ENCODE measurements around the gene FAM236A.
"Not testable (repeated sequence)": the region's sequence is repeated elsewhere in the genome, so short reads cannot be mapped to it uniquely, and the experiment has no call there.

Gene FAM236A

DNA sequence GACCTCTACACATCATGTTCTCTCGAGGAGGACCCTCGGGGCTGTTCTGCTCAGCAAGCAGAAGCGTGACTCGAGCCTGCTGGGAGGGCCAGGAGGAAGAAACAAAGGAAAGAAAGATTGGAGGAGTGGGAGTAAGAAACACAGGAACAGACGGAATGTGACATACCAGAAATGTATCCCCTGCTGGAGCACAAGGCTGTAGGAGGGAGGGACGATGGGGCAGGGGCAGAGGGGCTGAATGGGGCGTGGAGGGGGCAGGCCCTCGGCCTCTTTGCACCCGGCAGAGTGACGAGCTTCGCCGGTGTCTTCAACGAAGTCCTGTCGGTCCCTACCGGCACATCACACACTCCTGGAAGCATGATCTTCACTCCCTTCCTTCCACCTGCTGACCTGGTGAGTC, at the start of gene FAM236A:
TSS of gene FAM236A (plus strand) at position 301 of the 400 bp plus-strand sequence. CDS start at position 358, 57 bp downstream.
- not testable (repeated sequence) for DNase-seq

DNA sequence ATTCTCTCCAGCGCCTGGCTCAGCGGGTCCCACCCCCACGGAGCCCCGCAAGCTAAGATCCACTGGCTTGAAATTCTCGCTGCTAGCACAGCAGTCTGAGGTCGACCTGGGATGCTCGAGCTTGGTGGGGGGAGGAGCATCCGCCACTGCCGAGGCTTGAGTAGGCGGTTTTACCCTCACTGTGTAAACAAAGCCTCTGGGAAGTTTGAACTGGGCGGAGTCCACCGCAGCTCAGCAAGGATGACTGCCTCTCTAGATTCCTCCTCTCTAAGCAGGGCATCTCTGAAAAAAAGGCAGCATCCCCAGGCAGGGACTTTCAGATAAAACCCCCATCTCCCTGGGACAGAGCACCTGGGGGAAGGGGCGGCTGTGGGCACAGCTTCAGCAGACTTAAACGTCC, 48.3 kb upstream of the FAM236A start:
- DNase-seq = not testable (repeated sequence)

DNA sequence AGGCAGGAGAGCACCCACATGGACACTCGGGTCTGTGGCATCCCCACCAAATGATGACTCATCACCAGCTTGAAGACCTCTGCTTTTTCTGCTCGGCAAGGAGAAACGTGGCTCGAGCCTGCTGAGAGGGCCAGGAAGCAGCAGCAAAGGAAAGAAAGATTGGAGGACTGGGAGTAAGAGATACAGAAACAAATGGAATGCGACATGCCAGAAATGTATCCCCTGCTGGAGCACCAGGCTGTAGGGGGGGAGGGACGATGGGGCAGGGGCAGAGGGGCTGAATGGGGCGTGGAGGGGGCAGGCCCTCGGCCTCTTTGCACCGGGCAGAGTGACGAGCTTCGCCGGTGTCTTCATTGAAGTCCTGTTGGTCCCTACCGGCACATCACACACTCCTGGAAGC, 25.7 kb upstream of the FAM236A start, which contains the start of gene FAM236C:
TSS of gene FAM236C (plus strand) at position 301 of the 400 bp plus-strand sequence. CDS start 100 bp downstream, outside the sequence.
- not testable (repeated sequence) for DNase-seq

DNA sequence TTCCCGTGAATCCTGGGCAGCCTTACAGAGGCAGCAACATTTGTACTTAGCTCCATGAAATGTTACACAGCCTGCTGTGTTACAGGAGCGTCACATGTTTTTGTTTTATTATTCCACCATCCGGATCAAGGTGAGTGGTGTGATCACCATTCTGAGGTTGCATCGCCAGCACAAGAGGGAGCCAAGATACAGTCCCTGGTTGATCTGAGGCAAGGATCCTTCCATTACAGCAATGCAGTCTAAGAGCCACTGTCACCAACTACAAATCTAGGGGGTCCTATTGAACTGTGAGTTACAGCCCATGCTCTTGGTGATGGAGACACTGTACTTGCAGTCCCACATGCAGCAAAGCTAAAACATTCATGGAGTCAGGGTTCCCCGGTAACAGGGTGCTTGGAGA, 21.9 kb upstream of the FAM236A start:
- DNase-seq = not testable (repeated sequence)

DNA sequence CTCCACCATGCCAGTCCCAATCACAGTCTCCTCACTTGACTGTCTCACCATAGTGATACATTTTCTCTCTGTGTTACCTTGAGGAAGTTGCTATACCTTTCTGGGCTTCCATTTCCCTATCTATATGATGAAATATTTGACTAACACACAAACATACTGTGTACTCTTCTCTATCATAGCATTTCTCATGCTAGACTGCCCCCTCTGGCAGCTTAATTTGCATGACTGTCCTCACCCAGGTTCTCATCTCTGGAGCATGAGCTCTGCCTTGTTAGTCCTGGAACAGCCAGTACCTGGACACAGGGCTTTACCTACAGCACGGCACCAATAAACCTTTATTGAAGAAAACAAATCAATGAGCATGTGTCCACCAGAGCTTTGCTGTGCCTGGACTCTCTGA, 5.7 kb upstream of the FAM236A start:
- DNase-seq = not testable (repeated sequence)

DNA sequence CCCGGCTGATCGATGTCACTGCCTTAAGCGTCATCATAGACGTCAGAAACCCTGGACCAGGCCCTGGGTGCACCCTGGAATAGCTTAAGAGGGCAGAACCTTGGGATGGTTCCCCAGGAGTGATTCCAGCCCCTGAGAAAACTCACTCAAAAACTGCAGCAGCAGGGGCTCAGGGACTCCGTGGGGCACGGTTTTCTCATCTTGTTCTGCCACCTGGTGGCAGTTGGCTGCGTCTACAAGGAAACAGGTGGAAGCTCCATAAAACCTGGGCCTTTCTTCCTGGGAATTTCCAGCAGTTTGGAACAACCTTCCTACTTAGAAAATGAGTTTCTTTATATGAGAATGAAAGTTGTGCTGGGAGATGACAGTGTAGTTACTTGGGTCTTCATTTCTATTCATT, 1.6 kb upstream of the FAM236A start:
- DNase-seq = not testable (repeated sequence)

DNA sequence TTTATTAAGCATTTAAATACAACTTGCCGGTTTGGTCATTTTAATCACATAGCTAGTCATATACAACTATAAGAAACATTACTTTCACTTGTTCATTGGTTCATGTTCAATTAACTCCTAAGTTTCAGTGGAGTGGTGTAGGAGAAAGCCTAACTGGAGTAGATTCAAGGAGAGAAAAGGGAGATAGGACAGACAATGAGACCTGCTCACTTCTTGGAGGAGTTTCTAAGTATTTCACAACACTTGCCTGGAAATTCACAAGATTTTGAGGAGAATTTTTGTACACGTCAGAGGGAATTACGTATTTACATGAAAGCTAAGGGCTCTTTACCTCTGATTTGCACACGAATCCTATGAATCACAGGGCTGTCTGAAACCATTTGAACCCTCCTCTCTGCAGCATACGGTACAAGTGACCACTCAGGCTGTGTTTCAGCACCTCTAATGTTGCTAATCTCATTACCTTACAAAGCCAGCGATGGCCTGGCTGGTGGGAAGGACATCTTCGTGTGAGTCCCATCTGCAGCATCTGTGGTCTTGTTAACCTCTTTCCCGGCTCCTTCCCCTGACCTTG, 1.0 kb upstream of the FAM236A start:
- DNase-seq = not testable (repeated sequence)

DNA sequence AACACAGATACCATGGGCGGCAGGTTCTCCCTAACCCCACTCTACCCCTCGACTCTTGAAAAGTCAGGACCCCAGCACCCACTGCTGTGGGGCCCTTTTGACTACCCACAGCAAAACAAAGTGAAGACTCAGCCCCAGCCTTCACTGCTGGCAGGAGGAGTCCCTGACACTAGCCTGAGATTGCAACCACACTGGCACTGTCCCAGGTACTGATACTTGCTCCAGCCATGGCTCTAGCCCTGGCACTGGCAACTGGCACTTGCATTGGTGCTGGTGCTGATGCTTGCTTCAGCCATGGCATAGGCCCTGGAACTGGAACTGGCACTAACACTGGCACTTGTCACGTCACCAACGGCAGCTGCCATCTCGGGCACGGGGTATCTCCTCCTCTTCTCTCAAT, 4.3 kb downstream of the FAM236A start:
- not testable (repeated sequence) for DNase-seq

DNA sequence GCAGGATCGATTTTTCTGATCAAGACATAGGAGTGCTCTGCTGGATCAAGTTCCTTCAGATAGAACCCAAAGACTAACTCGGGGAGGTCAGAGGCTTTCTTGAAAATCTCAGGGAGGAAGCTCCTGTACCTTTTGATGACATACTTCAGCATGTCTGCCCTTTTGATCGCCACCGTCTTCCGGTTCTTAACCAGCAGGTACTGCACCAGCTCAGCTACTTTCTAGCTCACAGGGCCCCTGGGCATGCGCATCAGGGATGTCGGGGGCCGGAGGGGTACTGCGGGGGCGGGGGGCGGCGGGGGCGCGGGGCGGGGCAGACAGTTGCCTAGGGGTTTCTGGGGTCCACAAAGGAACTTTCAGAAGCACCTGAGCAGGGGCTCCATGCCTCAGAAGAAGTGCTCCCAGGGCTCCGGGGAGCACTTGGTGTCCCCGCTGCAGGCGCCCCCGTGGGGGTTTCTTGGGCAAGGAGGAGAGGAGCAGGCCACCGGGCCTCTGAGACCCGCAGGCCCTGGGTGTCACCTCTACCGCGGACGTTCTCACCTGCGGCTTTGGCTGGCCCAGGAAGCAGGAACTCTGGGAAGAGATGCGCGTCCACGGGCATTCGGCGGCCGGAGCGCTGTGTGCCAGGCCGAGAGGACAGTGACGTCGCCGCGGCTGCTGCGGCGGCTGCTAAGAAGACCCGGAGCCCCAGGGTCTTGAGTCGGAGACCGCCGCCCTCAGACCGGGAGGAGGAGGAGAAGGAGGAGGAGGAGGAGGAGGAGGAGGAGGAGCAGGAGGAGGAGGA, 5.2 kb downstream of the FAM236A start:
- DNase-seq = not testable (repeated sequence)

DNA sequence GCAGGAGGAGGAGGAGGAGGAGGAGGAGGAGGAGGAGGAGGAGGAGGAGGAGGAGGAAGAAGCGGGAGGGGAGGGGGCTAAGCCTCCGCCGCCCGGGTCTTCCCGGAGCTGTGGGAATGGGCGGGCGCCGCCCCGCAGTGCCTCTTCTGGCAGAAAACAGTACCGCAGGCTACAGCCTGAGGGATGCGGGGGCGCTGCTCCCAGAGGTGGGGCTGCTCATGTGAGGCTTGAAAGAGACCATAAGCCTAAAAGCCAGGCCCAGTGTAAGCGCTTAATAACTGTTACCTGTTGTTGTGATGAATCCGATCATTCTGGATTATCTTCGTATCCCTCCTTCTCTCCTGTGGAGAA, 5.8 kb downstream of the FAM236A start, which contains the start of gene DMRTC1:
TSS of gene DMRTC1 (minus strand) at position 19 of the 351 bp plus-strand sequence. CDS start 68,143 bp downstream, outside the sequence.
- not testable (repeated sequence) for DNase-seq

DNA sequence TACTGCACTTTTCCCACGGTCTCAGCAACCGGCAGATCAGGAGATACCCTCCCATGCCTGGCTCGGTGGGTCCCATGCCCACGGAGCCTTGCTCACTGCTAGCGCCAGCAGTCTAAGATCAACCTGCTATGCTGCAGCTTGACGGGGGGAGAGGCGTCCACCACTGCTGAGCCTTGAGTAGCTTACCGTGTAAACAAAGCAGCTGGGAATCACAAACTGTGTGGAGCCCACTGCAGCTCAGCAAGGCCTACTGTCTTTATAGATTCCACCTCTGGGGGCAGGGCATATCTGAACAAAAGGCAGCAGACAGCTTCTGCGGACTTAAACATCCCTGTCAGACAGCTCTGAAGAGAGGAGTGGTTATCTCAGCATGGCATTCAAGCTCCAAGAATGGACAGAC, 22.0 kb downstream of the FAM236A start:
- DNase-seq = not testable (repeated sequence)

DNA sequence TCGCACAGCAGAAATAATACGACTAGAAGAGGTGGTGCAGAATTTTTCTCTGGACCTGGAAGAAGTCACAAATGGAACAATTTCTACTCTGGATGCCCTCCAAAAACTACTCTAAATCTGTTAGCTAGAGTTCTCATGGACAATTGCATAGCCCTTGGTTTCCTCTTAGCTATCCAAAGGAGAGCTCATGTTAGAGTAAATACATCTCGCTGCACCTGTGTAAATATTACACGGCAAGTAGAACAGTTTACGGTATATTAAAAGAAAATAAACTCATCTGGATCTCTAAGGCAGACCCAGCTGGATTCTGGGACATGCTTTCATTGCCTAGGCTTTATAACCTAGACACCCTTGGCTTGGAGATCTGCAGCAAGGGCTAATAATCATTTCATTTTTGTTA, 33.9 kb downstream of the FAM236A start:
- not testable (repeated sequence) for DNase-seq

DNA sequence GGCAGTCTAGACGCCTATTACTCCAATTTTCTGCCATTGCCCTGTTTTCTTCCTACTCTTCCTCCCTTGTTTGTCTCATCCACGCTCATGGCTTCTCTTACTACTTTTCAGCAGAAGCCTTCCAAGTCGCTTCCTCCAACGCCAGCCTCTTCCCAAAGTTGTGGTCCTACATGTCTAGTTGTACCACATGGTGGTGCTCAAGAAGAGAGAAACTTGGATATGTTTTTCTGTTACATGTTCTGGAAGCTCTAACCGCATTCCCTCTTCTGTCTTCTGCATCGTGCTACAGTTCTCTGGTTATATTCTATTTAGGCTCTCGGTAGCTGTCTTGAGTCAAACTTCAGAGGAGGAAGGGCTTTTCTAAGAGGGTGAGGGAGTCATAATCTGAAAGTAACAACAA, 36.9 kb downstream of the FAM236A start:
- not testable (repeated sequence) for DNase-seq

DNA sequence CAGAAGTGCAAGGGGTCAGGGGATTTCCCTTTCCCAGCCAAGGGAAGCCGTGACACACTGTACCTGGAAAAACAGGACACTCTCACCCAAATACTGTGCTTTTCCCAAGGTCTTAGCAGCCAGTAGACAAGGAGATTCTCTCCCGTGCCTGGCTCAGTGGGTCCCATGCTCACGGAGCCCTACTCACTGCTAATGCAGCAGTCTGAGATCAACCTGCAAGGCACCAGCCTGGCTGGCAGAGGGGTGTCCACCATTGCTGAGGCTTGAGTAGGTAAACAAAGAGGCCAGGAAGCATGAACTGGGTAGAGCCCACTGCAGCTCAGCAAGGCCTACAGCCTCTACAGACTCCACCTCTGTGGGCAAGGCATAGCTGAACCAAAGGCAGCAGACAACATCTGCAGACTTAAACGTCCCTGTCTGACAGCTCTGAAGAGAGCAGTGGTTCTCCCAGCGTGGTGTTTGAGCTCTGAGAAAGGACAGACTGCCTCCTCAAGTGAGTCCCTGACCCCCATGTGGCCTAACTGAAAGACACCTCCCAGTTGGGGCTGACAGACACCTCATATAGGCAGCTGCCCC, 43.0 kb downstream of the FAM236A start:
- DNase-seq = not testable (repeated sequence)
